Cerebellar nuclear complex (tissue), 1 donor: ENCODE results near the gene C1orf94.
A peak's percentile ranks its signal among the peaks of the same experiment; 100 is the strongest.

Experiments used
- DNase-seq, 2 experiments: peaks; one replicate each; lab custom pipeline; 2025; lab: John Stamatoyannopoulos, UW

The C1orf94 gene, protein sequence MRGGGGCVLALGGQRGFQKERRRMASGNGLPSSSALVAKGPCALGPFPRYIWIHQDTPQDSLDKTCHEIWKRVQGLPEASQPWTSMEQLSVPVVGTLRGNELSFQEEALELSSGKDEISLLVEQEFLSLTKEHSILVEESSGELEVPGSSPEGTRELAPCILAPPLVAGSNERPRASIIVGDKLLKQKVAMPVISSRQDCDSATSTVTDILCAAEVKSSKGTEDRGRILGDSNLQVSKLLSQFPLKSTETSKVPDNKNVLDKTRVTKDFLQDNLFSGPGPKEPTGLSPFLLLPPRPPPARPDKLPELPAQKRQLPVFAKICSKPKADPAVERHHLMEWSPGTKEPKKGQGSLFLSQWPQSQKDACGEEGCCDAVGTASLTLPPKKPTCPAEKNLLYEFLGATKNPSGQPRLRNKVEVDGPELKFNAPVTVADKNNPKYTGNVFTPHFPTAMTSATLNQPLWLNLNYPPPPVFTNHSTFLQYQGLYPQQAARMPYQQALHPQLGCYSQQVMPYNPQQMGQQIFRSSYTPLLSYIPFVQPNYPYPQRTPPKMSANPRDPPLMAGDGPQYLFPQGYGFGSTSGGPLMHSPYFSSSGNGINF

DNA sequence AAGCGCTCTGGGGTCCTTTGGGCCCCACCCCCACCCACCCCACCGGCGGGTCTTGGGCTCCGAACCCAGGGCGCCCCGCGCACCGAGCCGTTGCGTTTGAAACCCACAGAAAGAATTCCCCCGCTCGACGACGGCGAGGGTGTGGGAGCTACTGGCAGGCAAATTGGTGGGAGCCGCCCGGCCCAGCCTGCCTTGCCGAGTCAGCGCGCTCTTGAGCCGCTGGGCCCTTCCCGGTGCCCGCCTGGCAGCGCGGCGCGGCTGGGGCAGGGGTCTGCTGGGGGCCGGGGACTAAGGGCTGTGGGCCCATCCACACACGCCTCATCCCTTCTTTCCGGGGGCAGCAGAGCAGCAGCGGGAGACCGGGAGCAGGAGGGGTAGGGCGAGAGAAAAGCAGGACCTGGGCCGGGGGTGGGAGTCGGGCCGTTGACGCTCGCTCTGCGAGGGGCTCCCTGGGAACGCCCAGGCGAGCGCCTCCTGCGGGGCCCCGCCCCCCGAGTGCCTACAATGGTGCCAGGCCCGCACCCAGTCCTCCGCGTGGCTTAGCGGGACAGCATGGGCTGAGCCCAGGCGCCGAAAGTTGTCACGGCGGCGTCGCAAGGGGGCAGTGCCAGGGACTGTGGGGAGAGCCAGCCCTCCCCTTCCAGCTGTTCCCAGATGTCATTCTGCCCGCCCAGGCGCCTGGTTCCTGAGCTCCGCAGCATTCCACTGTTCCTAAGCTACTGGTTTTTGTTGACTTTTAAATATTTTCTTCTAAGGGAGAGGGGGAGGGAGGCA is at the start of gene C1orf94:
Gene C1orf94 (plus strand): TSS at position 78 of the 774 bp plus-strand sequence. CDS start 883 bp downstream, outside the sequence.
- no peak for DNase-seq

DNA sequence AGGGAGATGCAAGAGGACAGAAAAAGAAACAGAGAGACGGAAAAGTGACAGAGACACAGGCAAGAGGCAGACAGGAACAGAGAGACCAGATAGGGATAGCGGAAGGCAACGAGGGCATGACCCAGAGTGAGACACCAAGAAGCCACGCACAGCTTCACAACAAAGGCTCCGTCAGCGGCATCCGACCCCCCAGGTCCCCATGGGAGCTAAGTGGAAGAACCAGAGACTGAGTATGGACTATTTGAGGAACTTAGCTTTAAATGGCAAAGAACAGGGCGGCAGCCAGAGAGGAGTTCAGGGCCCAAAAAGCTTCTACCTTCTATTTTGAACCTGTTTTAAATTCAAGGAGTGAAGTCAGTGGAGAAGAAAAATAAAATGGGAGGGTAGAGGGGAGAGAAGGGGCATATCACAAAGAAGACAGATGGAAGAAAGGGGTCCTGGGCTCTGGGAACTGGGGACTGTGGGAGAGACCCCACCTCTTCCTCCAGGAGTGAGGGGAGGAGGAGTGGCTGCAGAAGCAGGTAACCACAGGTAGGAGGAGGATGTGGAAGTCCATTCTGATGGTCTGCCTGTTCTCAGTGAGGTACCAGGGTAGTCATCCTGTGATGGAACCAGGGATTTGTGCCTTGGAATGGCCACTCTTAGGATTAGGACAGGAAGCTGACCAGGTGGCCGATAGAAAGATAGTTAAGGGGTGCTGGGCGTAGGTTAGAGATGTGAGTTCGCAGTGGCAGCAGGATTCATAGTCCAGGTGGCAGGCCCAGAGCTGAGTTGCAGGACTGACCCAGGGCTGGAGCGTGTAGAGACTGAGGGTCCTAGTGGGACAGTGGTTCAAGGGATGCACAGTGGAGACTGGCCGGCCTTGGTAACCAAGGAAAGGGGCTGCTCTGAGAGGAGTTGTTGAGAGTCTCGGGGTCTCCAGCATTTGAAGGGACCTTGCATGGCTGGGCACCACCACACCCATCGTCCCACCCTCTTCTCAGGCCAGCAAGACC is 49.4 kb upstream of the C1orf94 start:
- no peak for DNase-seq

DNA sequence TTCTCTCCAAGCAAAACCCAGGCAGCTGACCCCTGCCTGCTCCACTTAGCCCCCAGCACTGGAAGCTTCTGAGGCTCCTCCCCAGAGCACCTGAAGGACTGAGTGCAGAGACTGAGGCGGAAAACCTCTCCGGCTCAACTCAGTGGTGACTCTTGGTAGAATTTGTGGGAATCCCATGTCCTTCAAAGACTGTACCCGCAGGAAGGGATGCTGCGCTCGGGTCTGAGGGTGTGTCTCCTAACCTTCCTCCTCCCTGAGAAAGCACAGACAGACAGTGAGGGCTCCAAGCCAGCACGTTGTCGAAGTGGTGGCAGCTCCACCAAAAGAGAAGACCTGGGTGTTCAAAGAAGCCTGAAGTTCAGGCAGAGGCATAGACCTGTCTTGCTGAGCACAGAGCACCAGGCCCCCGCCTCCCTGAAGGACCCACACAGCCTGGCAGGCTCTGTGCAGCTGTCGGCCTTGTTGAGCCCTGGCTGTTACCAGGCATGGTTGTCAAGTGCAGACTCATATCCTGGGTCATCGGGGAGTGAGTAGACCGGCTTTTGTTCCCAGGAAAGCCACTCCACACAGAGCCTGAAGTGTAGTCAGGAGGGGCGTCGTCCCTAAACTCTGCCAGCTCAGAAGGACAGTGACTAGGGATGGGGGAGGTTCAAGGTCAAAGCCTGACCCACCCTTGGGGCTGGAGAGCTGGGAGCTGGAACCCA is 48.4 kb upstream of the C1orf94 start:
- DNase-seq = no peak

DNA sequence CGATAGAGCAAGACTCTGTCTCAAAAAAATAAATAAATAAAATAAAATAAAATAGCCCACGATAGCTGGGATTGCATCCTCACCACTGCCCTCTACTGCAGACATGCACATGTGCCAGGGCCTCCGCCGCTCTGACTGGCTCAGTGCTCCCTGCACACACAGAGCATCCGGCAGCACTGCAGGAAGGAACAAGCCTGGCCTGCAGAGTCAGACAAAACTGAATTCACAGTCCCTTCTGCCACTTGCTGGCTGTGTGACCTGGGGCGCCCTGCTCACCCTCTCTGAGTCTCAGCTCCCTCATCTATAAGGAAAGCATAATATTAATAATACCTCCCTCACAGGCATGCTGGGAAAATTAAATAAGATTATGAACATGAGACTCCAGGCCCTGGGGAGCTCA is 47.1 kb upstream of the C1orf94 start:
- DNase-seq = no peak

DNA sequence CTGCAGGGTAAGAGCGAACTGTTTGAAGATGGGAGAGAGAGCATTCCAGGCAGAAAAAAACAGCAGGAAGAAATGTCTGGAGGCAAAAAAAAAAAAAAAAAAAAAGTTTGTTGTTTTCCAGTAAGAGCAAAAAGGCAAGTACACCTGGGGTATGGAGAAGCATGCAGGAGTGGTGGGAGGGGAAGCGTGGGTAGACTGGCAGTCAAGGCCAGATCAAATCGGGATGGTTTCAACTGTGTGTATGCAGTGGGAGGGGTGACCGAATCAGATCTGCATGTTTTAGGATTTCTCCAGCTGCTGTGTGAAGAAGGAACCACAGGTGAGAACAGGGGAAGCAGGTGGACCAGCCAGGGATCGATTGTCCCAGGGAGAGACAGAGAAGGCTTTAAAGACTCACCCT is 46.4 kb upstream of the C1orf94 start:
- no peak for DNase-seq

DNA sequence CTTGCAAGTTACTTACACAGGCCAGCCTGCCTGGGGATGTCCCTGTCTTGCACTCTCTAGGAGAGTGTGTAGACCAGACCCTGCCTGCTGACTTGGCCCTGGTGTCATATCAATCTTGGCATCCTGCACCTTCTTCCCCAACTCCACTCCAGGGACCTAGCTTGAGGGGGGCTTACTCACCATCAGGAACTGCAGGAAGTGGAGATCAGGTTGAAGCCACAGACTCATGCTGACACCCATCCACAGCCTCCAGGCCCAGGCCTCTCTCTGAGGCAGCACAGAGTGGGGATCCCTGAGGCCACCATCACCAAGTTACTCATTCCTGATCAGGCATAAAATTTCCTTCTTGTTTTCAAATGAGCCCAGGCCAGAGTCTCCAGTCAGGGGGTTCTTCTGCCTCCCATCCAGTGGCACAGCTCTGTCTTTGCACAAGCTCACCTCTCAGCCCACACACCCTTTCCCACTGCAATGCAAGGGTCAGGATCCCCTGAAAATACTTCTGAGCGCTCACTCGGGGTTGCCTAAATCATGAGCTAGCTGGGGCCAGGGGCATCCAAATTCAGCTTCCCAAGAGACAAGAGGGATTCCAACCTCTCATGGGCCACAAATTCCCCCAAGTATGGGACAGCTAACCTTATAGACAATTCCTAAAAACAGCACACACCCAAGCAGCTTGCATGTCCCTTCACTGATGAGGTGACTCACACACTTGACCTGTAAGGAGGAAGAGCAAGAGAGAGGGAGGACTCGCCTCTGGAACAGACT is 45.1 kb upstream of the C1orf94 start:
- no peak for DNase-seq

DNA sequence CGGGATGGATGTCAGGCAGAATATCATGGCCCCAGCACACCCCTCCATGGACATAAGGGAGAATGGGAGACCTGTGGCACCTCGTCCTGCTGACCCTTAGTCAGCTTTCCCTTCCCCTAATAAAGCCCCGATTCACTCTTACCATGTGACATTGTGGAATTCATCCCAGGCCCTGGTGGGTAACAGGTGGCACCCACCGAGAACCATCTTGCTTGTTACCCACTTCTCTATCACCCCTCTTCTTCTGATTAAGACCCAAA is 44.6 kb upstream of the C1orf94 start:
- DNase-seq = no peak

DNA sequence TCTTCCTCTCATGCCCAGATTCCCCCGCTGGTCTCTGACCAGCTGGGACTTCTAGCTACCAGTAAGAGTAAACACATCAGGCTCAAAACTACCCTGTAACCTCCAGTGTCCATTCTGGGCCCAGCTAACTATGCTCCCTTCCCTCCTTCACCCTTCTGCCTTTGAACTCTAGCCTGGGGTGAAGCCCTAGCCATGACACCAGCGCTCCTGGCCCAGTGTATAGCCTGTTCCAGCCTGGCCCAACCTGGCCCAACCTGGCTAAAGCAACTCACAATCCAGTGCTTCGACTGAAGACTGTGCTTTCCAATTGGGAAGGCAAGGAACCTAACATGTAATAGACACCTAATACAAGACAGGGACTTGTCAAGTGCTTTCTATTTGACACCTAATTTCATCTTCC is 39.3 kb upstream of the C1orf94 start:
- no peak for DNase-seq

DNA sequence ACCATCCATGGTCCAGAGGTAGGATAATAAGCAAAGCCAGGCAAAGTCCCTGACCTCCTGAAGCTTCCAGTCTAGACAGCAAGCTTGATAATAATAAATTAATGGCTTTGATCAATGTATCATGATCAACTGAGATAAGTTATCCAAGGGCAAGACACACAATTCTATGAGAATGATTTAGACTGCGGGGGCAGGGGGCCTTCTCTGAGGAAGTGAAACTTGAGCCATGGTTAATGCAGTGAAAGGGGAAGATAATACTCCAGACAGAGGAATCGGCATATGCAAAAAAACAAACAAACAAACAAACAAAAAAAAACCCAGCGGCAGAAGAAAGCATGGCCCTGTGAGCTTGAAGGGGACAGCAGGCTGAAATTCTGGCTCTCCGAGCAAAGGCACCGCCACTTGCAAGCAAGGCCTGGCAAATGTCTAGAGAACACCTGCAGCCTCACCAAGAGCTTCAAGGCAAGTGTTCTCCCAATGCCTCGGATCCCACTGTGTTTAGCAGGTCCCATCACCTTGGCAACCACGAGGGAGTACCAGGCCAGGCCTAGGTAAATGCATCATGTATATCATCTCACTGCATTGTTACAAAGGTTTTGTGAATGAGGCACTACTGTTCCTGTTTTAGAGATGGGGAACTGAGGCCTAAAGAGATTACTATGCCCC is 36.6 kb upstream of the C1orf94 start:
- no peak for DNase-seq

DNA sequence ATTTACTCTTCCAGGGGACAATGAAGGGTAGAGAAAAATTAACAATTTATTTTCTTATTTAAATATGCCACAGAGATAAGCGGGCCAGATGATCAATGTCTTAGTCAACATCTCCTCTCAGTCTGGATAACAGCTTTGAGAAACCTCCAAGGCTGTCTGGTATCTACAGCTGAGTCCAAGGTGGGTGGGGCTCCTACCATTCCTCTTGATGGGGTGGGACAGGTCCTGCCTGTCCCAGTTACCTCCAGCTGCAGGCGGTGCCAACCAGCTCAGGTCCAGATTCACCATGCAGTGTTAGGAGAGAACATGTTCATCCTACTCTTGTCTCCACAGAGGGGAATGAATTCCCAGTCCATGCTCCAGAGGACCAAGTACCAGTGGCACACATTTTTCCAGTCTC is 32.7 kb upstream of the C1orf94 start:
- DNase-seq = no peak

DNA sequence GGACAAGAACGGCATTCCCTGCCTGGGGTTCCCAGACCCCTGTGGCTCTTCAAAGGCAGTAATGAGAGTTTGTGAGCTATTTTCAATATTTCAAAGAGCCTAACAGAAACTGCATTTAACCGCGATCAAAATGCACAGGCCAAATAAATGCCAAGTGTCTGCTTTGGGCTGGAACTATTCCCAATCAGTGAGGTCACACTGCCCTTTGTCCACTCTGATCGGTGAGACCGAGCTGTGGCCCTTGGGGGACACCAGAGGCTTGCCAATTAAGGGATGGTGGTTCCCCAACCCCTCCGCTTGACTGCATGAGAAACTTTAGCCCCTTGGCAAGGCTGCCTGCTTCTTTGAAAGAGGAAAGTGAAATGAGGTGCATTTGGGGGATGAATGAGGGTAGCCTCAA is 31.9 kb upstream of the C1orf94 start:
- no peak for DNase-seq

DNA sequence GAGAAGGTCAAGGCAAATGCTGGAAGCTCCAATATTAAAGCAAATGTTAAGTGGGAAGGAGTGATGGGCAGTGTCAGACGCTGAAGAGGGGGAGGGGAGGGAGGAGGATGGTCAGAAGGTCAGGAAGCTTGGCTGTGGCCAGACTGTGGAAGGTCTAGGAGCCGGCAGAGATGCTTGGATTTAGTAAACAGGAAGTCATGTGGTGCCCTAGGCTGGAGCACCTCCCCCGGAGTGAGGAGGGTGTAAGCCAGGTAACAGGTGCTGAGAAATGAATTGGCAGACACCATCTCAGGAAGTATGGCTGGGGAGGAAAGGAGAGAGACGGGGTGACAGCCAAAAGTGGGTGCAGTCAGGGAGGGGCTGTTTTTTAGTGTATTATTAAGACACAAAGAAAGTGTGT is 29.4 kb upstream of the C1orf94 start:
- no peak for DNase-seq

DNA sequence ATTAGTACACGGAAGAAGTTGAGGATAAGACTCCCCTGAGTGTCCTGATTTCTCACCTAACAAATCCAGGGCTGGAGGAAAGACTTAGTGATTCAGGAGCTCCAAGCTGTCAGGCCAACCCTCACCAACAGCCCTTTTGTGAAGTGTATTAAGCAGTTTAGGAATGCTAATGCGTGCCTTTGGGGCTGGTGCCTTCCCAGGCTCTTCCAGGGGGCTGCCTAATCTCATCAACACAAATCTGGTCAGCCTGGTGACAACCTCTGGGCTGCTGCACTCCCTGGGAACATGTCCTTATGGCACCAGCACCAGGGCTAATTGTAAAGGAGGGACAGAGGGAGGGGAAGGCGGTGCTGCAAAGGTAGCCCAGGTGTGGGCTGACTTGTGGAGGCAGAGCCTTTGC is 27.2 kb upstream of the C1orf94 start:
- DNase-seq = no peak

DNA sequence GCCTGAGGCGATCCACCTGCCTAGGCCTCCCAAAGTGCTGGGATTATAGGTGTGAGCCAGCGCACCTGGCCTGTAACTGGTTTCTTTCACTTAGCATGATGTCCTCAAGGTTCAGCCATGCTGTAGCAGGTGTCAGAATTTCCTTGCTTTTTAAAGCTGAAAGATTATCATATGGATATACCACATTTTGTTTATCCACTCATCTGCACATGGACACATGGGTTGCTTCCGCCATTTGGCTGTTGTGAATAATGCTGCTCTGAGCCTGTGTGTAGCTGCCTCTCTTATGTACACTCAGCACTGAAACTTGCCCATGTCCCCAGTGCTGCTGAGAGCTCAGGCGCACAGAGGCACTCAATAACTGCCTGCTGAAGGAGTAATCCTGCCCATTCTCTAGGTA is 23.5 kb upstream of the C1orf94 start:
- no peak for DNase-seq

DNA sequence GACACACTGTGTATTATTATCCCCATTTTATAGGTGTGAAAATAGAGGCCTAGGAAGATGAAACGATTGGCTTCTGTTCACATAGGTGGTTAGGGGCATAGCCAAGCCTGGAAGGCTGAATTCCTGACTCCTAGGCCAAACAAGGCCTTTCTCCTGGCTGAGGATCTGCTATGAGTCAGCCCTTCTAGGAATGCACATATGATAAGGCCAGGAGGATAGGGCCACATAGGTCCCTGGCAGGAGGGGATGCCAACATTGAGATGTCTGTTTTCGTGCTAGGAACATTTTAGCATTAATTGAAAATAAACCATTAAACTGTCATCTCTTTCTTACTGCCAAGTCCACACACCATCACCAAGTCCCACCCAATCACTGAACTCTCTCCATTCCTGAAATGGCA is 20.8 kb upstream of the C1orf94 start:
- no peak for DNase-seq

DNA sequence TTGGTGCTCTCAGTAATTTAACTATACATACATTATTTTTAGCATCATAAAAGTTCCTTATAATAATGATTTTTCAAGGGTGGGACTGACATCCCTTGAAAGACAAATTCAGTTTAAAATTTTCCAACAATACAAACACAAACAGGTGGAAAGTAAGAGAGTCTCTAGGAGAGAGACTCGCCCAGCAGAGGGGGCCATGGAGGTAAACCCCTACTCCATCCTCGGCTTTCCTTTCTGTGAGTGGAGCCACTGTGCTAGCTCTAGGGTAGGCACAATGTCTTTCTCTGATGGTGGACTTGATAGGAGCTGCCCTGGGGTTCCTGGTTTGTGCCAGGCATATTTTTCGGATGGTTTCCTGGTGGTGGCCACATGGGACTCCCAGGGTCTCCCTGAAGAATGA is 20.0 kb upstream of the C1orf94 start:
- no peak for DNase-seq

DNA sequence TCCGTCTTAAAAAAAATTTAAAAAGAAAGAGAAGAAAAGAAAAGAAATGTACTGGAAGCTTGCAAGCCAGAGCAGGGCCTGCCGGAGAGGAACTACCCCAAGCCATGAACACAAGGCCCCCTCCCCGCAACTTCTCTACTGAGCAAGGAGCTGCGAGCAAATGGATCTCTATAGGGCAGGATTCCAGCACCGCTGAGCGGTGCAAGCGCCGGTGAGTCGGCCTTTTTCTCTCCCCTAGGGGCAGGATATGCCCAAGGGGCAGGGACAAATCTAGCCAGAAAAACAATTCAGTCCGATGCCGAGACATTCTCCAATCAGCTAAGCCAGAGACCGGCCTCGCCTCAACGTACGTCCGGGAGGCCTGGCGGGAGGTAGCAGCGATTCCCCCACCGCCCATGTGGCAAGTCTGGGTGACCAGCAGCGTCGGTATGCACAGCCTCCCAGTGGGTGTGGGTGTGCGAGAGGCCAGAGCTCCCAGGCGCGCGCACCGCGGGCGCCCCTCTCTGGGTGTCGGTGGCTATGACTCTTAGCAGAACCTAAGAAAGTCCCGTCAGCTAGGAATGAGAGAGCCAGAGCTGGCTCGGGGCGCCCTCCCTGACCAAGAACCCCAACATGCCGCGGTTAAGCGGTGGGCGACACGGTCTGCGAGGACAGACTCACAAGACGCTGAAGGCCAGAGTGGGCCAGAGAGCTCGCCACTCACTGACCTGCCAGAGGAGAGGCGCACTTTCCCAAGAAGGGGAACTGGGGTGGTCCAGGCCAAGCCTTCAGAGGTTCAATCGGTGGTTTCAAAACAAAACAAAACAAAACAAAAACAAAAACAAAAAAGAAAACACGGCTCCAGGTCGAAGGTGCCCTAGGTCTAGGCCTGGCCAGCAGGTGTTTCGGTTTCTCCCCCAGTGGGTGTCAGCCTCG is 13.6 kb upstream of the C1orf94 start:
- peak in 1 of 2 experiments; percentile 11 for DNase-seq

DNA sequence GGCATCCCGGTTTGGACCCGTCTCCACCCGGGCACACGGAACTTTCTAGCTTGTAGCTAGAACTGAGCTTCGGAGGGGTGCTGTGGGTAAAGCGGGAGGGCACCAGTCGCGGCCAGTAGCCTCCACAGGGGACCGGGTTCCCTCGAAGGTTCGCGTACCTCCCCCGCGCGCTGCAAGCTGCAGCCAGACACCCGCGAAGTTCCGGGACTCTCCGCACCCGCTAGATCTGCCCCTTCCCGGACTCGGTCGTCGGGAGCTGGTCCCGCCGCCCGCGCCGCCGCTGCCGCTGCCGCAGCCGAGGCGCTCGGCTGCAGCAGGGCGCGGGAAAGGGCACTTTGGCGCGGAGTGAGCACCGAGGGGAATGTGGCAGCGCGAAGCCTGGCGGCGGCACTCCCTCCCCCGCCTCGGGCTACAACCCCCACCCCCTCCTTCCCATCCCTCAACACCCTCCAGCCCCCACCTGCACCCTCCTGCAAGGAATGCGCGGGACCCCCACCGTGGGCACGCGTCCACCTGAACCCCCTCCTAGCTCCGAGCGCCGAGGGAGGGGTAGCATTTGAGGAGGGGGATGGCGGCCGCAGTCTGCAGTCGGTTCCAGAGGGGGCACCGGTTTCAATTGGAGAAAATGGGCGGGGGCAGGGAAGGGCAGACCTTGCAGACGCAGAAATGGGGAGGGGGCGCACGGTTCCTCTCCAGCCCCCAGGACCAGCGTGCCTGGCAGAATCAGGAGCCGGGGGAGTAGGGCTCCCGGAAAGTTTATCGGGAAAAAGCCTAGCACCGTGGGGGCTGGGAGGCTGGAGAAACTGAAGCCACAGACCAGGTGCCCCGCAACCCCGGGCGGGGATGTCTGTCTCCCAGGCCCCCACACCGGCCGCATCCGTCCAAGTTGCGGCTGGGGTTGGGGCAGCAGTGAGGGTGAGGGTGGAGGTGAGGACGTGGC is 12.6 kb upstream of the C1orf94 start:
- DNase-seq = no peak
